IMR-90 (cell line): ENCODE results near the gene NXN. TPM values are rescaled to one million over a fixed set of nuclear protein-coding genes. Genes with fewer than 3 reads are reported as not detected.

Source experiments
- ATAC-seq: fragments of 200-7000 bp; cut with Tn5 transposase; 2 replicates; pipeline ENCODE4 v1.9.1; 2020; ENCODE audit warnings: low read depth, mild to moderate bottlenecking, moderate library complexity
- BruUV-seq: library from RNA; stranded (reverse); fragments of 400-500 nt; replicated peaks from 2 replicates; lab custom pipeline; 2021; lab: Mats Ljungman, UMichigan
- CTCF ChIA-PET: fragments of 300-600 bp; formaldehyde crosslinking; extraction: SDS; loops from one replicate; lab custom pipeline; 2021; ENCODE audit warnings: antibody characterized with exemption; lab: Yijun Ruan, JAX
- POLR2A ChIA-PET: fragments of 300-600 bp; sonication (Branson Sonifier 250); formaldehyde crosslinking; loops from one replicate; lab custom pipeline; 2022; ENCODE audit warnings: antibody characterized with exemption; ENCODE audit not compliant: unreplicated experiment; lab: Charles Lee
- DNase-seq: peaks from one replicate; pipeline ENCODE4 v3.0.0; 2013
- H2AFZ ChIP-seq: replicated peaks from 2 replicates; pipeline ENCODE3; 2013; ENCODE audit warnings: low read length, mild to moderate bottlenecking; ENCODE audit not compliant: poor library complexity
- H2AK5ac ChIP-seq: 2 replicates; pipeline ENCODE4 v1.6.1; 2013; ENCODE audit warnings: low read depth, low read length, inconsistent platforms
- H2AK9ac ChIP-seq: replicated peaks from 2 replicates; pipeline ENCODE3; 2013; ENCODE audit warnings: mild to moderate bottlenecking, low read depth, low read length, moderate library complexity; ENCODE audit not compliant: poor library complexity
- H2BK120ac ChIP-seq: 2 replicates; pipeline ENCODE4 v1.6.1; 2013; ENCODE audit warnings: low read depth, low read length, inconsistent platforms
- H2BK15ac ChIP-seq: 3 replicates; pipeline ENCODE4 v1.6.1; 2013; ENCODE audit warnings: low read depth, low read length, inconsistent platforms
- H2BK20ac ChIP-seq: 2 replicates; pipeline ENCODE4 v1.6.1; 2013; ENCODE audit warnings: low read depth, mild to moderate bottlenecking, inconsistent platforms, low read length, moderate library complexity
- H2BK5ac ChIP-seq: 2 replicates; pipeline ENCODE4 v1.6.1; 2013; ENCODE audit warnings: mild to moderate bottlenecking, low read depth, low read length, inconsistent platforms; ENCODE audit not compliant: poor library complexity, severe bottlenecking
- H3K14ac ChIP-seq: replicated peaks from 2 replicates; pipeline ENCODE4 v1.6.1; 2013; ENCODE audit warnings: low read depth, low read length, inconsistent platforms
- H3K18ac ChIP-seq: 2 replicates; pipeline ENCODE4 v1.6.1; 2013; ENCODE audit warnings: low read depth, low read length, control low read depth
- H3K23ac ChIP-seq: 2 replicates; pipeline ENCODE4 v1.6.1; 2013; ENCODE audit warnings: low read depth, low read length, inconsistent platforms
- H3K27ac ChIP-seq: 2 replicates; pipeline ENCODE4 v1.5.1; 2013; ENCODE audit warnings: mild to moderate bottlenecking, control low read depth, low read length; ENCODE audit not compliant: insufficient read depth
- H3K27me3 ChIP-seq: 2 replicates; pipeline ENCODE4 v1.6.1; 2013; ENCODE audit warnings: low read length; ENCODE audit not compliant: control insufficient read depth, insufficient read depth
- H3K36me3 ChIP-seq: 2 replicates; pipeline ENCODE4 v1.6.1; 2013; ENCODE audit warnings: low read length, mixed read lengths; ENCODE audit not compliant: control insufficient read depth, insufficient read depth
- H3K4ac ChIP-seq: 2 replicates; pipeline ENCODE4 v1.6.1; 2013; ENCODE audit warnings: low read depth, low read length, inconsistent platforms
- H3K4me1 ChIP-seq: 2 replicates; pipeline ENCODE4 v1.6.1; 2013; ENCODE audit warnings: low read length, mixed read lengths; ENCODE audit not compliant: control insufficient read depth, insufficient read depth
- H3K4me2 ChIP-seq: 2 replicates; pipeline ENCODE4 v1.6.1; 2013; ENCODE audit warnings: low read depth, mild to moderate bottlenecking, control low read depth, low read length, moderate library complexity
- H3K4me3 ChIP-seq: 2 replicates; pipeline ENCODE4 v1.5.1; 2013; ENCODE audit warnings: low read depth, mild to moderate bottlenecking, control low read depth, low read length, moderate library complexity; ENCODE audit not compliant: insufficient read depth
- H3K56ac ChIP-seq: 2 replicates; pipeline ENCODE4 v1.6.1; 2013; ENCODE audit warnings: low read length, inconsistent platforms; ENCODE audit not compliant: insufficient read depth; ENCODE audit errors: extremely low read depth
- H3K79me1 ChIP-seq, 2 experiments: 2 replicates each; pipeline ENCODE4 v1.6.1; 2013; ENCODE audit warnings: low read length in 2 of 2, inconsistent platforms in 1 of 2, low read depth in 1 of 2
- H3K9ac ChIP-seq: 2 replicates; pipeline ENCODE4 v1.6.1; 2013; ENCODE audit warnings: low read depth, low read length, control low read depth
- H3K9me1 ChIP-seq: 2 replicates; pipeline ENCODE4 v1.6.1; 2013; ENCODE audit warnings: low read length, inconsistent platforms; ENCODE audit not compliant: insufficient read depth
- H3K9me3 ChIP-seq: 2 replicates; pipeline ENCODE4 v1.6.1; 2013; ENCODE audit warnings: low read length; ENCODE audit not compliant: control insufficient read depth, insufficient read depth
- H4K20me1 ChIP-seq: 2 replicates; pipeline ENCODE4 v1.6.1; 2013; ENCODE audit warnings: low read length, inconsistent platforms; ENCODE audit not compliant: insufficient read depth
- H4K5ac ChIP-seq: 2 replicates; pipeline ENCODE4 v1.6.1; 2013; ENCODE audit warnings: mild to moderate bottlenecking, low read depth, low read length, control low read depth
- H4K8ac ChIP-seq, 2 experiments: 2 replicates each; pipeline ENCODE4 v1.6.1; 2013; ENCODE audit warnings: low read depth in 2 of 2, low read length in 2 of 2, control low read depth in 1 of 2, inconsistent platforms in 1 of 2
- H4K91ac ChIP-seq: 2 replicates; pipeline ENCODE4 v1.6.1; 2013; ENCODE audit warnings: low read depth, low read length, inconsistent platforms; ENCODE audit not compliant: insufficient read depth
- CEBPB ChIP-seq: IDR thresholded peaks from 2 replicates; pipeline ENCODE4 v1.6.1; 2012; ENCODE audit warnings: low read depth, low read length, improper control_type of control experiment
- CHD1 ChIP-seq: IDR thresholded peaks from 2 replicates; pipeline ENCODE4 v1.6.1; 2012; ENCODE audit warnings: low read depth, low read length, improper control_type of control experiment
- ELK1 ChIP-seq: fragments of 150-350 bp; IDR thresholded peaks from 2 replicates; pipeline ENCODE4 v1.6.1; 2016; ENCODE audit warnings: low read depth, mild to moderate bottlenecking, low read length, moderate library complexity, borderline replicate concordance
- MAFK ChIP-seq: IDR thresholded peaks from 2 replicates; pipeline ENCODE4 v1.6.1; 2012; ENCODE audit warnings: low read depth, low read length, improper control_type of control experiment
- MAZ ChIP-seq: IDR thresholded peaks from 2 replicates; pipeline ENCODE4 v1.6.1; 2012; ENCODE audit warnings: low read depth, mild to moderate bottlenecking, low read length, improper control_type of control experiment, moderate library complexity, borderline replicate concordance
- NFE2L2 ChIP-seq: fragments of 150-350 bp; IDR thresholded peaks from 2 replicates; pipeline ENCODE4 v1.6.1; 2016; ENCODE audit warnings: low read depth, mild to moderate bottlenecking, low read length
- RCOR1 ChIP-seq: IDR thresholded peaks from 2 replicates; pipeline ENCODE4 v1.6.1; 2012; ENCODE audit warnings: mild to moderate bottlenecking, low read length, improper control_type of control experiment; ENCODE audit not compliant: insufficient replicate concordance
- RFX5 ChIP-seq: IDR thresholded peaks from 2 replicates; pipeline ENCODE4 v1.8.0; 2012; ENCODE audit warnings: low read depth, mild to moderate bottlenecking, low read length, moderate library complexity
- USF2 ChIP-seq: fragments of 150-350 bp; IDR thresholded peaks from 2 replicates; pipeline ENCODE4 v1.6.1; 2017; ENCODE audit warnings: mild to moderate bottlenecking, antibody characterized with exemption, low read length, low read depth
- WGBS, 2 experiments: methylation state at CpG; one replicate each; pipeline versions ENCODE4 v1.1.5 to v1.1.7; 2013; ENCODE audit warnings: missing lambda C conversion rate in 2 of 2; ENCODE audit not compliant: insufficient read length in 1 of 2; ENCODE audit errors: extremely low coverage in 2 of 2; 5-methylcytosine and 5-hydroxymethylcytosine counted together
- dilution Hi-C: fragments of 300-500 bp; cut with HindIII; formaldehyde crosslinking; loops from one replicate; pipeline ENCODE4 v1.14.3; 2018; ENCODE audit warnings: low sequenced_read_pairs; ENCODE audit not compliant: unreplicated experiment
- in situ Hi-C: fragments of 300-500 bp; cut with MboI; formaldehyde crosslinking; loops from 3 replicates; pipeline ENCODE4 v1.14.3; 2019; ENCODE audit warnings: low sequenced_read_pairs, inconsistent platforms, mixed read lengths
- intact Hi-C: fragments of 100-400 bp; cut with micrococcal nuclease; formaldehyde crosslinking; loops from 2 replicates; pipeline ENCODE4 v1.10.0; 2022
- polyA plus RNA-seq, 3 experiments: library from polyadenylated mRNA; depleted of rRNA; stranded (reverse); fragments of >200 nt; gene quantifications; 2 replicates each; pipeline ENCODE4 v1.2.3, GENCODE V29; 2012; ENCODE audit warnings: low replicate concordance in 1 of 3
- total RNA-seq: library from RNA; depleted of rRNA; stranded (reverse); fragments of >200 nt; gene quantifications from 2 replicates; pipeline ENCODE4 v1.2.3, GENCODE V29; 2012

Gene NXN
- total and polyA plus RNA-seq, 2 of the 4 experiments (the other 2 are of a cell fraction) = 52.5 to 116 TPM

- Histone ChIP-seq H3K9me3 (no peaks in the 10 kb centered on the region), H4K5ac (peak overlapping the region; percentile 78), H3K23ac (peak overlapping the region; percentile 18; the same call in 1 of the 2 replicates), H3K9ac (peak overlapping the region; percentile 40; the same call in 1 of the 2 replicates), H3K14ac (peak overlapping the region; percentile 25), H3K79me1 (peaks cover 26 to 39% of the 10 kb centered on the region in 2 experiments), H2BK15ac (no peak overlapping the region; the same call in 2 of the 3 replicates), H3K27me3 (no peaks in the 10 kb centered on the region), H4K91ac (no peak overlapping the region; the same call in 1 of the 2 replicates), H2BK20ac (no peak overlapping the region), H3K4me1 (peaks cover 9% of the 10 kb centered on the region), H3K18ac (peak overlapping the region; percentile 51; the same call in 1 of the 2 replicates), H4K20me1 (peaks cover 47% of the 10 kb centered on the region), H3K9me1 (peaks cover 12% of the 10 kb centered on the region; the same call in 1 of the 2 replicates), H3K36me3 (peaks cover 11% of the 10 kb centered on the region), H2BK120ac (peak overlapping the region; percentile 13; the same call in 1 of the 2 replicates), H2AK9ac (no peak overlapping the region), H3K4ac (peak overlapping the region; percentile 28), H3K4me3 (no peak overlapping the region), H2AK5ac (peak overlapping the region; percentile 68), H3K56ac (no peak overlapping the region), H3K27ac (peak overlapping the region; percentile 51; the same call in 1 of the 2 replicates), H2AFZ (peak overlapping the region; percentile 52), H4K8ac (peak overlapping the region; percentile 65 to 93), H2BK5ac (no peak overlapping the region), H3K4me2 (peak overlapping the region; percentile 61)
- DNase-seq (no peak), ATAC-seq (peak; percentile 16)
- ChIA-PET POLR2A (no interaction called here), CTCF (no interaction called here)
- 38% methylated on average over 6 of the region's 20 CpGs; no CpG with 5 or more reads in 1 of the 2 experiments for WGBS, 2 experiments
- no peak for TF ChIP-seq NFE2L2
- TF ChIP-seq RFX5 = no peak
- TF ChIP-seq RCOR1 = no peak
- no peak for TF ChIP-seq MAFK
- TF ChIP-seq CHD1 = no peak
- TF ChIP-seq USF2 = no peak
- TF ChIP-seq ELK1 = no peak
- no peak for TF ChIP-seq MAZ
- no peak for TF ChIP-seq CEBPB
- intact Hi-C loops = no loop called here
- dilution Hi-C loops = no loop called here
- in situ Hi-C loops = no loop called here
- no TSS peak for BruUV-seq
Measured at GRCh38 chr17:859061-859823, 120.3 kb downstream of the NXN start.
